Upper lobe of right lung (tissue), 1 donor: Measurements from ENCODE around the gene TSC1. TPM values are rescaled to one million over a fixed set of nuclear protein-coding genes. Genes with fewer than 3 reads are reported as not detected.

Source experiments
- ATAC-seq: fragments of 200-7000 bp; cut with Tn5 transposase; one replicate; pipeline ENCODE4 v1.9.1; 2020; ENCODE audit warnings: mild to moderate bottlenecking, moderate library complexity
- DNase-seq: peaks from one replicate; pipeline ENCODE4 v3.0.0-alpha.2; 2020
- H3K27ac ChIP-seq: fragments of 200-600 bp; one replicate; pipeline ENCODE4 v1.8.0; 2022
- H3K27me3 ChIP-seq: fragments of 200-600 bp; one replicate; pipeline ENCODE4 v1.8.0; 2022; ENCODE audit warnings: mild to moderate bottlenecking
- H3K36me3 ChIP-seq: fragments of 200-600 bp; one replicate; pipeline ENCODE4 v1.8.0; 2022
- H3K4me1 ChIP-seq: fragments of 200-600 bp; one replicate; pipeline ENCODE4 v1.8.0; 2022
- H3K4me3 ChIP-seq: fragments of 200-600 bp; one replicate; pipeline ENCODE4 v1.8.0; 2022; ENCODE audit warnings: mild to moderate bottlenecking
- H3K9me3 ChIP-seq: fragments of 200-600 bp; one replicate; pipeline ENCODE4 v1.8.0; 2022
- CTCF ChIP-seq: fragments of 200-600 bp; IDR thresholded peaks from one replicate; pipeline ENCODE4 v1.8.0; 2022; ENCODE audit warnings: antibody characterized with exemption
- intact Hi-C: fragments of 100-400 bp; cut with DNase I; formaldehyde crosslinking; loops from one replicate; pipeline ENCODE4 v1.11.0; 2022
- total RNA-seq: library from RNA; stranded (reverse); fragmentation: NEBNext Ultra II Directional; extraction: Animal tissue kit (Norgen Biotek cat#: 25700); gene quantifications from one replicate; pipeline ENCODE4 v1.2.1, GENCODE V29; 2021
- donor health status: DM: no; HTN: yes; CAD: no; lungs with severe emphysema.

The TSC1 gene
- total RNA-seq, 1 donor from 2014 or later = 44.9 TPM

- ATAC-seq (peak; percentile 77), DNase-seq (no peak)
- no peak for TF ChIP-seq CTCF
Observed at GRCh38 chr9:132892400-132892799, 52.0 kb downstream of the TSC1 start.

GRCh38 chr9:132888151-132888550 lies 56.3 kb downstream of the TSC1 start:
- DNase-seq (no peak), ATAC-seq (no peak)
- H3K4me1 ChIP-seq = no peaks in the 10 kb centered on the region
- H3K9me3 ChIP-seq = no peaks in the 10 kb centered on the region
- no peaks in the 10 kb centered on the region for H3K36me3 ChIP-seq
- intact Hi-C loops = no loop called here
- H3K27me3 ChIP-seq = no peaks in the 10 kb centered on the region
- H3K4me3 ChIP-seq = no peak overlapping the region
- no peak for TF ChIP-seq CTCF
- H3K27ac ChIP-seq = no peak overlapping the region

More at GRCh38 chr9:132892400-132892799, 52.0 kb downstream of the TSC1 start:
- Histone ChIP-seq H3K9me3 (no peaks in the 10 kb centered on the region), H3K4me3 (no peak overlapping the region), H3K36me3 (peaks cover 33% of the 10 kb centered on the region), H3K27me3 (no peaks in the 10 kb centered on the region), H3K27ac (no peak overlapping the region), H3K4me1 (peaks cover 6% of the 10 kb centered on the region)
- intact Hi-C loops = no loop called here

GRCh38 chr9:132887181-132888120 lies 57.0 kb downstream of the TSC1 start:
- H3K9me3 ChIP-seq = no peaks in the 10 kb centered on the region
- DNase-seq = no peak
- no peak overlapping the region for H3K27ac ChIP-seq
- no peak for TF ChIP-seq CTCF
- H3K4me1 ChIP-seq = no peaks in the 10 kb centered on the region
- H3K36me3 ChIP-seq = no peaks in the 10 kb centered on the region
- intact Hi-C loops = no loop called here
- H3K27me3 ChIP-seq = no peaks in the 10 kb centered on the region
- H3K4me3 ChIP-seq = no peak overlapping the region
- no peak for ATAC-seq

GRCh38 chr9:132886334-132886725 lies 58.1 kb downstream of the TSC1 start:
- H3K4me3 ChIP-seq = no peak overlapping the region
- no peaks in the 10 kb centered on the region for H3K27me3 ChIP-seq
- no peak overlapping the region for H3K27ac ChIP-seq
- no peaks in the 10 kb centered on the region for H3K9me3 ChIP-seq
- no peaks in the 10 kb centered on the region for H3K4me1 ChIP-seq
- intact Hi-C loops = no loop called here
- no peaks in the 10 kb centered on the region for H3K36me3 ChIP-seq
- no peak for TF ChIP-seq CTCF
- no peak for ATAC-seq
- DNase-seq = peak; percentile 37

- Histone ChIP-seq H3K4me3 (no peak overlapping the region), H3K27me3 (no peaks in the 10 kb centered on the region), H3K27ac (no peak overlapping the region), H3K36me3 (no peaks in the 10 kb centered on the region), H3K9me3 (no peaks in the 10 kb centered on the region), H3K4me1 (no peaks in the 10 kb centered on the region)
- DNase-seq = peak; percentile 47
- no peak for TF ChIP-seq CTCF
- intact Hi-C loops = no loop called here
- ATAC-seq = peak; percentile 27
Observed at GRCh38 chr9:132885720-132886333, 58.6 kb downstream of the TSC1 start.
